Osteoblast (primary cell): ENCODE results near the gene PIP5K1C. TPM values are rescaled to one million over a fixed set of nuclear protein-coding genes. Genes with fewer than 3 reads are reported as not detected.

Experiments
- DNase-seq: peaks from one replicate; pipeline ENCODE4 v3.0.0; 2011; ENCODE audit warnings: low spot score, mixed read lengths; ENCODE audit not compliant: insufficient read length; ENCODE audit errors: missing footprints
- H2AFZ ChIP-seq: 2 replicates; pipeline ENCODE4 v1.6.0; 2011; ENCODE audit warnings: mild to moderate bottlenecking, low read length
- H3K27ac ChIP-seq: 2 replicates; pipeline ENCODE4 v1.5.1; 2011; ENCODE audit warnings: mild to moderate bottlenecking, low read depth, low read length, moderate library complexity
- H3K27me3 ChIP-seq: 2 replicates; pipeline ENCODE4 v1.6.0; 2012; ENCODE audit warnings: mild to moderate bottlenecking, control low read depth, inconsistent platforms, low read length, moderate library complexity; ENCODE audit not compliant: insufficient read depth
- H3K36me3 ChIP-seq: 2 replicates; pipeline ENCODE4 v1.5.1; 2011; ENCODE audit warnings: mild to moderate bottlenecking, low read length, control low read depth, moderate library complexity; ENCODE audit not compliant: insufficient read depth
- H3K4me1 ChIP-seq: 2 replicates; pipeline ENCODE4 v1.5.1; 2011; ENCODE audit warnings: mild to moderate bottlenecking, low read length, control low read depth, moderate library complexity; ENCODE audit not compliant: insufficient read depth
- H3K4me2 ChIP-seq: 2 replicates; pipeline ENCODE4 v1.6.0; 2011; ENCODE audit warnings: mild to moderate bottlenecking, low read length; ENCODE audit not compliant: insufficient read depth
- H3K4me3 ChIP-seq: fragments of 200-600 bp; sonication (generic); 3 replicates; pipeline ENCODE4 v1.5.1; 2012; ENCODE audit warnings: mild to moderate bottlenecking, low read length, inconsistent platforms; ENCODE audit not compliant: insufficient read depth
- H3K79me2 ChIP-seq: 2 replicates; pipeline ENCODE4 v1.6.0; 2012; ENCODE audit warnings: mild to moderate bottlenecking, low read length, control low read depth, inconsistent platforms; ENCODE audit not compliant: insufficient read depth
- H3K9me3 ChIP-seq: 2 replicates; pipeline ENCODE4 v1.5.1; 2011; ENCODE audit warnings: low read depth, low read length, control low read depth
- H4K20me1 ChIP-seq: 2 replicates; pipeline ENCODE4 v1.6.0; 2012; ENCODE audit warnings: mild to moderate bottlenecking, low read length, control low read depth; ENCODE audit not compliant: insufficient read depth
- CTCF ChIP-seq: IDR thresholded peaks from 2 replicates; pipeline ENCODE4 v1.5.1; 2011; ENCODE audit warnings: mild to moderate bottlenecking, low read depth, low read length, moderate library complexity; ENCODE audit errors: extremely low read depth
- total RNA-seq: library from RNA; depleted of rRNA; stranded (reverse); fragments of >200 nt; gene quantifications from 2 replicates; pipeline ENCODE4 v1.2.3, GENCODE V29; 2012

The PIP5K1C gene
- total RNA-seq, 1 donor, result 30.4 TPM

DNA sequence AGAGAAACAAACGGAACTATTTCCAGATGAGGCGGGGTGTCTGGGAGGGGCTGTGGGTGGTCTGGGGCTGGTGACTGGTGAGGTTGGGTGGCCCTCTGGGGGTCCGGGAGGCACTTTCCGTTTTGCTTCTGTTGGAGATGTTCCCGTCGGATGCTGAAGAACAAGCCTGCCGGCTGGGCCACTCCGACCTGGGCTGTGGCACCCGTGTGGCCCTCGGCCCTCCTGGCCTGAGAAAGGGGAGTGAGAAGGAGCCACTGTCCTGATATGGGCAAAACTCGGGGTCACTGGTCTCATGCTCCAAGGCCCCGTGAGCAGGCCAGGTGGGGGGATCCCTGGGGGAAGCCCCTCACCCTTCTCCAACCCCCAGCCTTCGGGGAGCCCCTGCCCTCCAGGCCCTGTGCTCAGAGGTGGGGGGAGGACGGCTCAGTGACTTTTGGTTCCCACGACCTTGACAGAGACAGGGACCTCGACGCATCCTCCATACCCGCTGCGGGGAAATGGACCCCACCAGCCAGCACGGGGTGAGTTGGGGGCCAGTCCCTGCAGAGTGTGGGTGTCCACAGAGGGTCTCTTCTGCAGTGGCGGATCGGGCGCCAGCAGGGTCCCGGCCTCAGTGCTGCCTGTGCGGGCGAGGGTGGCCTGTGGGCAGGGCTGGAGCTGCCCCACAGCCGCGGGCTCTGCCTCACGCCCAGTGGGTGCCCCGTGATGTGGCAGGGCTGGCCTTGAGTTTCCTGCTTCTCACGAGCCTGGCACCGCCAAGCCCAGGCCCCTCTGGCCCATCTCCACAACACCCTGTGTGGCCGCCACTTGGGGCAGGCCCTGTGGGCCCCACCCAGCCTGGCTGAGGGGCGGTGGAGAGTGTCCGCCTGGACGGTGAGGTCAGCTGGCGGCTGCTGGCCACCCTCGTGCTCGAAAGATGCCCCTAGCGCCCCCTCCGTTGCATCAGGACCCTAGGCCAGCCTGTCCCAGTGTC, 89.2 kb downstream of the PIP5K1C start:
- Histone ChIP-seq H3K4me1 (peaks cover 11% of the 10 kb centered on the region), H2AFZ (no peak overlapping the region), H4K20me1 (no peaks in the 10 kb centered on the region), H3K27me3 (no peaks in the 10 kb centered on the region), H3K27ac (no peak overlapping the region), H3K4me2 (no peak overlapping the region), H3K36me3 (peaks cover 13% of the 10 kb centered on the region), H3K79me2 (no peaks in the 10 kb centered on the region), H3K9me3 (no peaks in the 10 kb centered on the region), H3K4me3 (no peak overlapping the region)
- DNase-seq, result no peak
- no peak for TF ChIP-seq CTCF

GRCh38 chr19:3609779-3610719, 90.2 kb downstream of the PIP5K1C start:
- H3K4me2 ChIP-seq, result no peak overlapping the region
- no peak for TF ChIP-seq CTCF
- no peaks in the 10 kb centered on the region for H3K79me2 ChIP-seq
- no peak overlapping the region for H3K27ac ChIP-seq
- H2AFZ ChIP-seq, result no peak overlapping the region
- H3K36me3 ChIP-seq, result peaks cover 13% of the 10 kb centered on the region
- H3K27me3 ChIP-seq, result peaks cover 2% of the 10 kb centered on the region
- no peak for DNase-seq
- H3K9me3 ChIP-seq, result no peaks in the 10 kb centered on the region
- no peak overlapping the region for H3K4me3 ChIP-seq
- H3K4me1 ChIP-seq, result peaks cover 13% of the 10 kb centered on the region
- H4K20me1 ChIP-seq, result no peaks in the 10 kb centered on the region

- H3K4me1 ChIP-seq, result peaks cover 13% of the 10 kb centered on the region
These were observed 91.4 kb downstream of the PIP5K1C start for GRCh38 chr19:3608750-3609322.

More at GRCh38 chr19:3608750-3609322, 91.4 kb downstream of the PIP5K1C start:
- Histone ChIP-seq H3K9me3 (no peaks in the 10 kb centered on the region), H2AFZ (no peak overlapping the region), H3K27me3 (peaks cover 2% of the 10 kb centered on the region), H3K4me3 (no peak overlapping the region), H3K79me2 (no peaks in the 10 kb centered on the region), H3K36me3 (peaks cover 13% of the 10 kb centered on the region), H3K4me2 (no peak overlapping the region), H4K20me1 (no peaks in the 10 kb centered on the region), H3K27ac (no peak overlapping the region)
- DNase-seq, result no peak
- no peak for TF ChIP-seq CTCF
